CD4-positive, alpha-beta memory T cell (primary cell): ENCODE data around the gene GTF2F1. TPM values are rescaled to one million over a fixed set of nuclear protein-coding genes. Genes with fewer than 3 reads are reported as not detected.

ENCODE experiments used
- CTCF ChIA-PET: fragments of 350-600 bp; sonication (Branson Sonifier 250); formaldehyde crosslinking; loops from one replicate; lab custom pipeline; 2021; ENCODE audit warnings: inconsistent platforms; ENCODE audit not compliant: partially characterized antibody; lab: Charles Lee
- POLR2A ChIA-PET: fragments of 350-600 bp; sonication (Branson Sonifier 250); formaldehyde crosslinking; loops from one replicate; lab custom pipeline; 2021; ENCODE audit not compliant: partially characterized antibody; lab: Charles Lee
- DNase-seq, 5 donors: peaks; one replicate each; pipeline versions ENCODE4 v3.0.0 to v3.0.0-alpha.2; 2020 to 2022; ENCODE audit warnings: mixed read lengths in 1 of 5
- H3K27ac ChIP-seq: one replicate; pipeline ENCODE4 v1.7.0; 2013; ENCODE audit warnings: low read depth, low read length
- H3K27me3 ChIP-seq: 2 replicates; pipeline ENCODE4 v1.7.0; 2013; ENCODE audit warnings: mild to moderate bottlenecking, low read length, moderate library complexity; ENCODE audit not compliant: insufficient read depth
- H3K36me3 ChIP-seq: 2 replicates; pipeline ENCODE4 v1.7.0; 2013; ENCODE audit warnings: mild to moderate bottlenecking, low read length, moderate library complexity; ENCODE audit not compliant: insufficient read depth
- H3K4me1 ChIP-seq: 2 replicates; pipeline ENCODE4 v1.7.0; 2013; ENCODE audit warnings: mild to moderate bottlenecking, low read length, moderate library complexity; ENCODE audit not compliant: insufficient read depth
- H3K4me3 ChIP-seq, 2 donors: one replicate each; pipeline ENCODE4 v1.7.0; 2013; ENCODE audit warnings: low read length in 2 of 2, mild to moderate bottlenecking in 1 of 2
- H3K9me3 ChIP-seq, 2 donors: one replicate each; pipeline ENCODE4 v1.7.0; 2013; ENCODE audit warnings: low read length in 2 of 2, control low read depth in 1 of 2; ENCODE audit not compliant: control insufficient read depth in 1 of 2
- H3K27ac Mint-ChIP-seq, 7 donors: one replicate each; pipeline ENCODE4 v1.8.0; 2020 to 2021; ENCODE audit warnings: mixed read lengths in 7 of 7, mild to moderate bottlenecking in 6 of 7, inconsistent platforms in 3 of 7, moderate library complexity in 3 of 7
- H3K27me3 Mint-ChIP-seq, 2 donors: one replicate each; pipeline ENCODE4 v1.8.0; 2020 to 2021; ENCODE audit warnings: mixed read lengths in 2 of 2
- H3K36me3 Mint-ChIP-seq, 2 donors: one replicate each; pipeline ENCODE4 v1.8.0; 2020 to 2021; ENCODE audit warnings: mixed read lengths in 2 of 2, inconsistent platforms in 1 of 2, mild to moderate bottlenecking in 1 of 2
- H3K4me1 Mint-ChIP-seq, 4 donors: one replicate each; pipeline ENCODE4 v1.8.0; 2020 to 2021; ENCODE audit warnings: mixed read lengths in 4 of 4, mild to moderate bottlenecking in 1 of 4
- H3K4me3 Mint-ChIP-seq, 8 donors: one replicate each; pipeline ENCODE4 v1.8.0; 2020 to 2021; ENCODE audit warnings: mixed read lengths in 8 of 8, mild to moderate bottlenecking in 7 of 8, moderate library complexity in 6 of 8, inconsistent platforms in 3 of 8
- H3K9me3 Mint-ChIP-seq, 8 donors: one replicate each; pipeline ENCODE4 v1.8.0; 2020 to 2021; ENCODE audit warnings: mixed read lengths in 8 of 8, mild to moderate bottlenecking in 5 of 8, inconsistent platforms in 3 of 8, moderate library complexity in 1 of 8
- intact Hi-C: fragments of 100-400 bp; cut with micrococcal nuclease; formaldehyde crosslinking; loops from one replicate; pipeline ENCODE4 v1.15.1; 2023
- polyA plus RNA-seq, 2 donors: library from polyadenylated mRNA; unstranded; fragments of 300-500 nt; fragmentation: Illumina TruSeq; gene quantifications; one replicate each; pipeline ENCODE4 v1.2.3, GENCODE V29; 2021
- total RNA-seq, 2 experiments: library from RNA; stranded (reverse); gene quantifications; one replicate each; pipeline ENCODE4 v1.2.3, GENCODE V29; 2021

GTF2F1 gene
- total and polyA plus RNA-seq, 4 experiments from 2014 or later = 6.6 to 57.7 (median 41.9) TPM

DNA sequence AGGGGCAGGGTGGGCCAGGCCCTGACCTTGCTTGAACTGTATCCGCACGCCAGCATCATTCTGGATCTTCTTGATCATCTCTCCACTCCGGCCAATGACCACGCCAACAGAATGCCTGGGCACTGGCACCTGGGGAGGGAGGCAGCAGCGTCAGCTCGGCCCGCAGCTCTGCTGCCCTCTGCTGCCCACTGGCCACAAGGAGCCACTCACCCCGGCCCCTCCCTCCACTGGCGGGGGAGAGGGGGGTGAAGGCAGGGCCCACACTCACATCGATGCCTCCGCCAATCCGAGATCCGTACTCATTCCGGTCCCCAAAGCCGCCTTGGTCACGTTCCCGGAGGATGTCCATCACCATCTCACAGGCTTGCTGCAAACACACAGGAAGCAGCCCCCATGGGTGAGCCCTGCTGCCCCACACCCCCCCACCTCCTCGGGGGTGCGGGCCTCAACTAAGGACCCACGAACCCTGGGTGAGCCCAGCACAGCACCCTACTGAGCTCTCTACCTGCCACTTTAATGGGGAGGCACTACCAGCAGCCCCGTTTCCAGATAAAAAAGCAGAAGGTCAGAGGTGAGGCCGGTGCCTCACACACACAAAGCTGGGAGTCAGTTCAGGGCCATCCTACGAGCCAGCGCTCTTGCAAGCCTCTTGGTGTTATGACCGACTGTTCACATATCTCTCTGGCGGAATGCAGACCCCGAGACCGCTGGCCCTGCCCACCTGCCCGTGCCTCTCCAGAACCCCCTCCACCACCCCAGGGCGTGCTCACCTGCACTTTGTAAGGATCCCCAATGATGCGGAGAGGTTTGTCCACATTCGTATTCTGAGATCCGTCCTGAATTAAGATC is 25.0 kb upstream of the GTF2F1 start:
- H3K4me1 Mint-ChIP-seq = peaks cover 5 to 16% (median 11%) of the 10 kb centered on the region in 4 donors
- peaks cover 0 to 1% (median 0%) of the 10 kb centered on the region in 8 donors for H3K9me3 Mint-ChIP-seq
- no peaks in the 10 kb centered on the region for H3K27me3 Mint-ChIP-seq
- Histone ChIP-seq H3K4me1 (peaks cover 16% of the 10 kb centered on the region), H3K27me3 (no peaks in the 10 kb centered on the region), H3K27ac (no peak overlapping the region), H3K36me3 (peaks cover 83% of the 10 kb centered on the region), H3K4me3 (no peak overlapping the region), H3K9me3 (no peaks in the 10 kb centered on the region)
- no peak for DNase-seq
- ChIA-PET POLR2A (no interaction called here), CTCF (no interaction called here)
- no peak overlapping the region for H3K27ac Mint-ChIP-seq
- H3K36me3 Mint-ChIP-seq = peaks cover 33 to 69% of the 10 kb centered on the region in 2 donors
- no peak overlapping the region for H3K4me3 Mint-ChIP-seq
- intact Hi-C loops = no loop called here

DNA sequence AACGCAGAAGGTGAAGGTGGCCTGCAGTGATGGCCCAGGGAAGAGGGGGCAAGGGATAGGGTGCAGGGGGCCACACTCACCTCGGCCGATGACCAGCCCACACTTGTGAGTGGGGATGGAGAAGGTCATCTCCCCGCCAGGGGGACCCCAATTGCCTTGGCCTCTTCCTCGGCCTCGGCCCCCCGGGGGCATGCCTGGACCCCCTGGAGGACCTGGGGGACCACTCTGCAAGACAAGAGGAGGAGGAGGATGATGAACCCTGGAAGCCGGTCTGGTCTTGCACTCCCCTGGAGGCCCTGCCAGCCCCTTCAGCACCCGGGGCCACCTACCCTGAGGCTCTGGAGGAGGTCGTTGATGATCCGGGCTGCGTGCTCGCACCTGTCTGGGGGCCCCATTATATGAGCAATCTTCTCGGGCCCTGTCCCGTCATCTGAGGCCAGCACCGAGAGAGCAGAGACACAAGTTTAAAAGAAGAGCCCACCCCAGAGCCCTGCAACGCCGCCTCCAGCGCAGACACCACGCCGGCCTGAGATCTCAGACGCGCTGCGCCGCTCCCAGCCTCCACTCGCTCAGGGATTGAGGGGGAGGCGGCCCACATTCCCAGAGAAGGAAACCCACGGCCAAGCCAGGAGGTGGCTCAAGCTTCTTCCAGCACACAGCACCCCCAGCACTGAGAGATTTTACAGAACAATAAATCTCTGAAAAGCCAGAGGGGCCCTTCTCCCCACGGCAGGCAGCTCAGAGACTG is 23.9 kb upstream of the GTF2F1 start:
- ChIA-PET CTCF (no interaction called here), POLR2A (no interaction called here)
- Histone ChIP-seq H3K27me3 (no peaks in the 10 kb centered on the region), H3K36me3 (peaks cover 75% of the 10 kb centered on the region), H3K4me1 (peaks cover 5% of the 10 kb centered on the region), H3K4me3 (no peak overlapping the region), H3K27ac (no peak overlapping the region), H3K9me3 (no peaks in the 10 kb centered on the region)
- peaks cover 0 to 1% (median 0%) of the 10 kb centered on the region in 8 donors for H3K9me3 Mint-ChIP-seq
- intact Hi-C loops = no loop called here
- DNase-seq = no peak
- H3K27me3 Mint-ChIP-seq = no peaks in the 10 kb centered on the region
- H3K4me1 Mint-ChIP-seq = peaks cover 0 to 5% (median under 1%) of the 10 kb centered on the region in 4 donors
- peaks cover 33 to 65% of the 10 kb centered on the region in 2 donors for H3K36me3 Mint-ChIP-seq
- no peak overlapping the region for H3K4me3 Mint-ChIP-seq
- no peak overlapping the region for H3K27ac Mint-ChIP-seq

DNA sequence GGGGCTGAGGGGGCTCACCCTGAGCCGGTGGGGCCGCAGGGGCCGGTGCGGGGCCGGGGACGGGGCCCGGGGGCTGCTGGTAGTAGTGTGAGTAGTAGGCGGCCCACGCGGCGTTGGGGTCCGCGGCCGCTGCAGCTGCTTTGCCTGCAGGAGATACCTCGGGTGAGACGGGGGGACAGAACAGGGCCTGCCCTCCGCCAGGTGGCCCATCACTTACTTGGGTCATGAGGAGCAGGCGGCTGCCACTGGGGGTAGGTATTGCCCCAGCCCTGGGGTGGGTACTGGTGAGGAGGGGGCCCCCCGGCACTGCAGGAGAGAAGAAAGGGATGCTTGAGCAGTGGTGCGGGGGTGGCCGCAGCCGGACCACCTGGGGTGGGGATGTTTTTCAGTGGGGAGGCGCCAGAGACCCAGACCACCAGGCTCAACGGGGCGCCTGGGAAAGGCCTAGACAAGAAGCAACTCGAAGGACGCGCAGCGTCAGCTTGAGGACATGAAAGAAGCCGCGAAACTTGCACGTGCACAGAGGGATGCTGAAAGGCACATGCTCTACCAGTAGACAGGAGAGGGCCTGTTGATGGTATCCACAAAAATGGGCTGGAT is 22.7 kb upstream of the GTF2F1 start:
- intact Hi-C loops = no loop called here
- no peaks in the 10 kb centered on the region for H3K4me1 Mint-ChIP-seq
- Histone ChIP-seq H3K36me3 (peaks cover 64% of the 10 kb centered on the region), H3K27ac (no peak overlapping the region), H3K4me3 (no peak overlapping the region), H3K27me3 (no peaks in the 10 kb centered on the region), H3K4me1 (no peaks in the 10 kb centered on the region), H3K9me3 (no peaks in the 10 kb centered on the region)
- peaks cover 29 to 58% of the 10 kb centered on the region in 2 donors for H3K36me3 Mint-ChIP-seq
- CTCF ChIA-PET = no interaction called here
- peaks cover 0 to 1% (median 0%) of the 10 kb centered on the region in 8 donors for H3K9me3 Mint-ChIP-seq
- POLR2A ChIA-PET = no interaction called here
- H3K27ac Mint-ChIP-seq = no peak overlapping the region
- no peak overlapping the region for H3K4me3 Mint-ChIP-seq
- DNase-seq = no peak
- H3K27me3 Mint-ChIP-seq = no peaks in the 10 kb centered on the region

DNA sequence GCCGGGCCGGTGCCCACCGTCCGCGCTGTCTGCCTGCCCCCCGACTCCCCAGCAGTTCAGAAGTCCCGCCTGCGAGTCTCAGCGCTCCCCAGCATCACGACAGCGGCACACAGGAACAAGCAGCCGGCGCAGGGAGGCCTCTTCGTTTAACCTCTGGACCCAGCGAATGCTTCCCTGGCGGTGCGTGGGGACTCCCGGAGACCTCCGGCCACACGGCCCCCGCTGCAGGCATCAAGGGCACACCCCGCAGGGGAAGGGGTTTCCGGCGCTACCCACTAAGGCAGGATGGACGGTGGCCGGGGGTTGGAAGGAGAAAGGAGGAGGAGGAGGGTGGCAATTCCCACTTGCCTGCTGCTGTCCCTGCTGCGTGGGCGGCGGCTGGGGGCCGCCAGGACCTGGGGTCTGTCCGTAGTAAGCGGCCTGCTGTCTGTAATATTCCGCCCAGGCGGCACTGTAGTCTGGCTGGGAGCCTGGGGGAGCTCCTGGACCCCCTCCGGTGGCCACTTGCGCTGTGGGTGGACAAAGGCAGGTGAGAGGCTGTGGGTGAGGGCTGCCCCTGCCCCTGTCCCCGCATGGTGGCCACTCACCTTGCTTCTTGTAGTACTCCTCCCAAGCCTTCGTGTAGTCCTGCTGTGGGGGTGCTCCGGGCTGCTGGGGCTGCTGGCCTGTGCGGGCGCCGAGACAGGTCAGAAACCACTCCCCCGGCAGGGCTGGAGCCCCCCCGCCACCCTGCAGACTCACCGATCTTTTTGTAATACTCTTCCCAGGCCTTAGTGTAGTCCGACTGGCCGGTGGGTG is 22.0 kb upstream of the GTF2F1 start:
- Histone ChIP-seq H3K27ac (no peak overlapping the region), H3K36me3 (peaks cover 57% of the 10 kb centered on the region), H3K9me3 (no peaks in the 10 kb centered on the region), H3K27me3 (no peaks in the 10 kb centered on the region), H3K4me3 (no peak overlapping the region), H3K4me1 (no peaks in the 10 kb centered on the region)
- no peak for DNase-seq
- peaks cover 24 to 51% of the 10 kb centered on the region in 2 donors for H3K36me3 Mint-ChIP-seq
- H3K4me1 Mint-ChIP-seq = no peaks in the 10 kb centered on the region
- H3K4me3 Mint-ChIP-seq = no peak overlapping the region
- intact Hi-C loops = no loop called here
- CTCF ChIA-PET = no interaction called here
- no peaks in the 10 kb centered on the region for H3K27me3 Mint-ChIP-seq
- peaks cover 0 to 1% (median 0%) of the 10 kb centered on the region in 8 donors for H3K9me3 Mint-ChIP-seq
- POLR2A ChIA-PET = no interaction called here
- H3K27ac Mint-ChIP-seq = no peak overlapping the region

DNA sequence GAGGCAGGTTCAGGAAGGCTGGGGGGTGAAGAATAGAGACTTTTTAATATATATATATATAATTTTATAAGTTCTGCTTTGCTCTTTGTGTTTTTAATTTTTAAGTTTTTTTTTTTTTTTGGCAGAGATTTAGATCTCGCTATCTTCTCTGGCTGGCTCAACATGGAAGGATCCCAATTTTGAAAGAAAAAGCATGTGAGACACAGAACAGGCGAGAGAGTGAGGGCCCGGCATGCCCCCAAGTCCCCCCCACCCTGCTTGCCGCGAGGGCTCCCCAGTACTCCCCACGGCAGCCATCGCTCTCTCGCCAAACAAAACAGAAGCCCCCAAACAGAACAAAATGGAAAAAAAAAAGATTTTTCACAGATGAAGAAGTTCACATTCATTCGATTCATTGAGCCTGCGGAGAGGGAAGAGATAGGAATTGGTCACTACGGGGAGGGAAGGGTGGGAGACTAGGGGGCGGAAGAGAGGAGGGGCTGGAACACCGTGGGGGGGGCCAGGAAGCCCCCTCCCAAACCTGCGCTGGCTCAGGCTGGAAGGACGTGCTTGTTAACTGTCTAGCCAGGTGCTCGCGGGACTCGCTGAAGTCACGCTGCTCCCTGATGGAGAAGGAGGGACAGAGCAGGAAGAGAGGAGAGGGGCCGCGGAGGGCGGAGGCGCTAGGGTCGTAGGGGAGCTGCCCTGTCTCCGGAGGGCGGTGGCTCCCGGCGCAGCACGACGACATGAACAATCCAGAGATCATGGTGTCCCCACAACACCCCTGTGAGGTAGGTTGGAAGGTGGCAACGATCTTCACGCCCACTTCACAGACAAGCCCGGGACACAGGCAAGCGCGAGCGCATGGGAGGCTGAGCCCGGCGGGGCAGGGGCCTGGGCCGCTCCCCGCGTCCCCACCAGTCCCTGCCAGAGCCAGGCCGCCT is 21.0 kb upstream of the GTF2F1 start:
- H3K4me3 ChIP-seq = no peak overlapping the region
- H3K4me1 Mint-ChIP-seq = no peaks in the 10 kb centered on the region
- H3K36me3 ChIP-seq = peaks cover 47% of the 10 kb centered on the region
- H3K9me3 Mint-ChIP-seq = peaks cover 0 to 1% (median 0%) of the 10 kb centered on the region in 8 donors
- H3K27me3 ChIP-seq = no peaks in the 10 kb centered on the region
- no peak for DNase-seq
- CTCF ChIA-PET = no interaction called here
- peaks cover 21 to 40% of the 10 kb centered on the region in 2 donors for H3K36me3 Mint-ChIP-seq
- no peaks in the 10 kb centered on the region for H3K27me3 Mint-ChIP-seq
- no peaks in the 10 kb centered on the region for H3K9me3 ChIP-seq
- H3K4me3 Mint-ChIP-seq = no peak overlapping the region
- POLR2A ChIA-PET = no interaction called here
- no peak overlapping the region for H3K27ac ChIP-seq
- no peak overlapping the region for H3K27ac Mint-ChIP-seq
- H3K4me1 ChIP-seq = no peaks in the 10 kb centered on the region
- intact Hi-C loops = no loop called here

DNA sequence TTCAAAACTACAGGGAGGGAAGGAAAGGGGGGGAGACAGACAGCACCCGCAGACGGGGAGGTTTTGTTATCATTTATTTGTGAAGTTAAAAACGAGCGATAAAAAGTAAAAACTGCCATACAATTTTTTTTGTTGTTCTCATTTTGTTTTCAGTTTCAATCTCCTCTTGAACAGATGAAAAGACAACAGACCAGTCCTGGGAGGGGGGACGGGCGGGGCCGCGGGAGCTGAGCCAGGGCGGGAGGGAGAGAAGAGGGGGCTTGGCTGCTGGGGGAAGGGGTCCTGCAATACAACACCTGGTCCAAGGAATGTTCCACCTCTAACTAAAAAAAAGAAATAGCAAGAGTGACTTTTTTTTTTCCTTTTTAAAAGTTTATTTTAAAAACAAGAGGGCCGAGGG is 20.3 kb upstream of the GTF2F1 start:
- Mint-ChIP-seq H3K36me3 (peaks cover 21 to 34% of the 10 kb centered on the region in 2 donors), H3K4me3 (no peak overlapping the region), H3K27me3 (no peaks in the 10 kb centered on the region), H3K4me1 (no peaks in the 10 kb centered on the region), H3K27ac (no peak overlapping the region), H3K9me3 (peaks cover 0 to 1% (median 0%) of the 10 kb centered on the region in 8 donors)
- H3K4me1 ChIP-seq = no peaks in the 10 kb centered on the region
- no peak overlapping the region for H3K27ac ChIP-seq
- H3K36me3 ChIP-seq = peaks cover 41% of the 10 kb centered on the region
- no peaks in the 10 kb centered on the region for H3K27me3 ChIP-seq
- CTCF ChIA-PET = no interaction called here
- POLR2A ChIA-PET = no interaction called here
- DNase-seq = no peak
- intact Hi-C loops = no loop called here
- H3K9me3 ChIP-seq = no peaks in the 10 kb centered on the region
- H3K4me3 ChIP-seq = no peak overlapping the region
